ELR (cell line): ENCODE data around the gene DLD.
"Not testable (repeated sequence)": the region's sequence is repeated elsewhere in the genome, so short reads cannot be mapped to it uniquely, and the experiment has no call there.

ENCODE experiments used
- DNase-seq: peaks from one replicate; pipeline ENCODE4 v3.0.0-alpha.2; 2015; ENCODE audit warnings: low read depth

DLD gene

DNA sequence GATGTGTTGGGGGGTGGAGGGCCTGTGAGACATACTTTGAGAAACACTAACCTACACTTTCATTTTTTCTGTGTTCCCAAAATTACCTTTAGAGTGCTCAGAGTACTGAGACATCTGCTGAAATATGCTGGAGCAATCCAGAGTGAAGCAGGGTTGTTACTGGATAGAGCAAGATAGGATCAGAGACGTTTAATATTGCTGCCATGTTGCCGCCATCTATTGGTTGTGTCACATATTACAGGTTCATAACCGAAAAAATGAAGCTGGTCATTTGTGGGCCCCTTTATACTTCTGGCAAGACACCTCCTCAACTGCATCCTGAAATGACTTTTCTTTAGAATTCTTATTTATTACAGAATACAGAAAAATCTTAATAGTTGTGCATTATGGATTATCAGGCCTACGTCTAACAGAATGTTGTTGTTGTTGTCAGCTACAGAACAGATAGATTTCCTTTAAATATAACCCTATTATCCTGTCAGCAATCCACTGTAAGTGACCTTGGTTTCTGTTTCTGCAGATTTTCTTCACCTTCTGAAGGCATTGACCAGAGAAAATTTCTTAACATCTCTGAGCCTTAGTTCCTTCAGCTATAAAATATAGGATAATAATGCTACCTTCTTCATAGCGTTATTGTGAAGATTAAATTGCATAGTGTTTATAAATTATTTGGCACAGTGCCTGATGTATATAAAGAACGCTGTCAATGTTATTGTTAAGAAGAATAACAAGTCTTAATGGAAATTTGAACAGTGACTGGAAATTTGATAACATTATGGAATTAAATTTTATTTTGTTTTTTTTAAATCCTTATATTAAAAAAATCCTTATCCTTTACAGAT lies 16.2 kb upstream of the DLD start:
- peak; percentile 75 for DNase-seq

GRCh38 chr7:107876916-107877315 lies 14.1 kb upstream of the DLD start:
- no peak for DNase-seq

- no peak for DNase-seq
Observed at GRCh38 chr7:107877731-107878382, 13.1 kb upstream of the DLD start.

DNA sequence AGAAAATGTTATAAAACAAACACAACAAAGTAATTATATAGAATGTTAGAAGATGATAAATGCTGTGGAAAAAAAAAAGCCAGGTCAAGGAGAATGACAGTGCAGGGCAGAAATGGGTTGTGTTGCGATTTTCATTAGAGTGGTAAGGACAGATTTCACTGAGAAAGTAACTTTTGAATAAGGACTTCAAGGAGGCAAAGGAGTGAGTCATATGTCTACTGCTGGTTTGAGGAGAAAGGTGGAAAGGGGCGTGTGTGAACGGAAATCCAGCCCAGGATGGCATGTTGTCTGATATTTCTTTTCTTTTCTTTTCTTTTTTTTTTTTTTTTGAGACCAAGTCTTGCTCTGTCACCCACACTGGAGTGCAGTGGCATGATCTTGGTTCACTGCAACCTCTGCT lies 12.3 kb upstream of the DLD start:
- DNase-seq, result no peak

DNA sequence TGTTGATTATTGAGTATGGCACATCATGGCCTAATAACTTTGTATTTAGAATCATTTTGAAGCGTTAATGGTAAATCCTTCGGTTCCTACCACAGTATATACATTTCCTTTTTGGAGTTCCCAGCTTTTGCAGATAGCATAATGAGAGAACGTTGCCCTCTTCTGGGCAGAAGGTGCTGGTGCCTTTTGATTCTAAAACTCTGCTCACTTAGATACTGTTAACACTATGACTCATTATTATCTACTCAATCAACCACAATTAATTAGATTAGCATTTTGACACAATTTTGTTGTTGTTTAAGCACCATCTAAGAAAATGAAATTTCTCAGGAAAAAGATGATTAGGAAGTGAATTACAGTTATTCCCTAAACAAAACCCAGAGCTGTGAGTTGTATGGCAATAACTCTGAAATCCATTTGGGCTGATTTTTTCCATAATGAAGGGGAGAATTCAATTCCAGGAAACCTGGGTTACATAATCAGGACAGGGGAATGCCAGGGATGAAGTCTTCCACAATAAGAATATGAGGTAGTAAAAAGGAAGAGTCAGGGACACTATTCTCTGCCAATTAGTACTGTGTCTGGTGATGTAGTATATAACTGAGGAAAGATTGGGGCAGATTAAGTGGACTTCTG lies 11.5 kb upstream of the DLD start:
- DNase-seq, result peak; percentile 73

DNA sequence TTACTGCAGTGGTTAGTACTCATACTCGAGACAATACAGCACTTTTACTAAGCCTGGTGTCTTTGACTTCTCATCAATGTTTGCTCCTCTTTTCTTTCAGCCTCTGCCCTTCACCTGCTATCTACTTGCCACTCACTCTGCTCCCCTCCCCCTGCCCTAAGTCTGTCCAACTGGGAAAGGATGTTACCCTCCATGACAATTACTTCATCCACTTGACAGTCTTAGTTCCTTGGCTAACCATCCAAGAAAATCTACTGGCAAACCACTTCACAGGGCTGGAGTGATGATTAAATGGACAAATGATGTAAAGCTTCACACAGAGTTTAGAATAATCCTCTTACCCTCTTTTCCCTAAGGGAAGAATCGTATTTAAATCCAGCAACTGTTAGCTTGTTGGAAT lies 8.2 kb upstream of the DLD start:
- DNase-seq, result no peak

GRCh38 chr7:107884066-107884818 lies 6.7 kb upstream of the DLD start:
- no peak for DNase-seq

GRCh38 chr7:107887827-107888226 lies 3.2 kb upstream of the DLD start:
- DNase-seq, result not testable (repeated sequence)

DNA sequence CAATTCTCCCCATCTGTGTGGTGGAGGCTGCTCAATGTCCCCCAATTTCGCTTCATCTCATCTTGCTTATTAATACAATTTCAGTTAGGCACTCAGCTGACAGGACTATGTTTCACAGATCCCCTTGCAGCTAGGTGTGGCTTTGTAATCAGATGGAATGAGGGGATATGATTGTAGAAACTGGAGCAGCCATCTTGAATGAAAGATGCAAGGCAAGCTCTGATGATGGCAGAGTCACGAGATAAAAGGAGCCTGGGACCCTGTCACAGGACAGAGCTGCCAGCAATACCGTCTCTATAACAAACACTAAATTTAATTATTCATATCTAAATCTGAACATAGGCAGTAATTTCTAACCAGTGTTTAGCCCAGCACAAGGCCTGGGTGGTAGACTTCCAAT lies 991 bp upstream of the DLD start:
- no peak for DNase-seq

GRCh38 chr7:107890493-107890961 lies 456 bp upstream of the DLD start:
- DNase-seq, result no peak

DNA sequence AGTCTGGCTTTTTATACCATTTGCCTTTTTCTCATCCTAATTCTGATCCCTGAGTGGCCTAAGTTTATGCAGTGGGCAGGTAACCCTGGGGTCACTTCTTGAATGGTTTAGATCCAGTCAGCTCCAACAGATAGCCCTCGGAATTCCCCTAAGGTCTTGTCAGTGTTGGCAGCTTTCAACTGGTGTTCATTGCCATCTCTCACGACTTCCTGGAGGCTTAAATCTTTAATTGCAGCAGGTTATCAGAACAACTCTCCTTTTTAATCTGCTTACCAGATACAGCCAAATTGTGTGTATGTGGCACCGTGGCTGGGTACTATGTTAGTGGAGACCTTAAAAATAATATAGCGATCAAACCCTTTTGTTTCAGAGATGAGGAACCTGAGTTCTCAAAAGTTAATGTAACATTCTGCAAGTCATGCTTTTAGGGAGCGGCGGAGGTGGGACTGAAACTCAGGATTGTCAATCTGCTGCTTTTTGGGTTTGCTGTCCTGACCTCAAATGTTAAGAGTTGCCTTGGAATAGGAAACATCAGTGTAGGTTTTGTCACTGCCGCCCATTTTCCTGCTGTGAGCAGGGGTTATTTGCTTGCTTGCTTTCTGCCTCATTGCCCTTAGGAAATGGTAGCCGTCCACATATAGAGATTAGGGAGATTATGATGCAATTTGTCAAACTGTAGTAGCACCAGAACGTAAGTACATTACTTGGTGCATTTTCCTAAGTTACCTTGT lies 818 bp downstream of the DLD start:
- DNase-seq, result peak; percentile 49

GRCh38 chr7:107892367-107892741 lies 1.4 kb downstream of the DLD start:
- DNase-seq, result not testable (repeated sequence)

- DNase-seq, result no peak
Observed at GRCh38 chr7:107898997-107899594, 8.1 kb downstream of the DLD start.

GRCh38 chr7:107900496-107901015 lies 9.6 kb downstream of the DLD start:
- no peak for DNase-seq

GRCh38 chr7:107902381-107902780 lies 11.4 kb downstream of the DLD start:
- no peak for DNase-seq

GRCh38 chr7:107907790-107908189 lies 16.8 kb downstream of the DLD start:
- no peak for DNase-seq

DNA sequence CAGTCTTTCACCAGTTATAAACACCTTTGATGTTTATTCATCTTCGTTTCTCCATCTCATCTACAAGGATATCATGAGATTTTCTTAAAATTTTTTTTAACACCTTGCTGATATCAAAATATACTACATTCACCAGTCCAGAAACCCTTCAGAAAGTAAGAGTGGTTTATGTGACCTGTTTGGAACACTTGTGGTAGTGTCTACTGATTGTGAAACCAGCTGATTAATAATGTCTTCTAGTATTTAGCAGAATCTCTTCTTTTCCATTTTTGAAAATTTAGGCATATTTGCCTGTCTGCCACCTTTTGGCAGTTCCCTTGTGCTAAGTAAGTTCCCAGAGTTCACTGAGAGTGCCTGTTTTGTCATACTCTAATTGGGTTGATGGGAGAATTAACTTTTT lies 18.5 kb downstream of the DLD start:
- DNase-seq, result no peak

- DNase-seq, result no peak
Observed at GRCh38 chr7:107911981-107912380, 21.0 kb downstream of the DLD start.

GRCh38 chr7:107913851-107914250 lies 22.9 kb downstream of the DLD start:
- peak; percentile 85 for DNase-seq

DNA sequence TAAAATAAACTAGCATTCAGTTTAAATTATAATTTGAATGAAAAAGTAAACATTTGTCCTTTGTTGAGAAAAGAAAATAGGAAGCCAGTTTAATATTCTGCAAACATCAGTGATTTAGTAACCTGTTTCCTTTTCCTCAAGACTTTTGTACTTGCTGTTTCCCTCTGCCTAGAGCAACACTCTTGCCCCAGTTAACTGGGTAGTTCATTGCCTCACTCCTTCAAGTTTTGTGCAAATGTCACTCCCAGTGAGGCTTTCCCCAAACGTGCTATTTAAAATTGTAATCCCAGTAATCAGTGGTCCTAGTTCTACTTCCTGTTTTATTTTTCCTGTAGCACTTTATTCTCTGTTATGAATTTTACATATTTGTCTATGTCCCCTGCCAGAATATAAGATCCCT lies 23.8 kb downstream of the DLD start:
- no peak for DNase-seq

- no peak for DNase-seq
Observed at GRCh38 chr7:107915541-107915940, 24.6 kb downstream of the DLD start.
